ENCODE data around the gene FAM3C. TPM values are rescaled to one million over a fixed set of nuclear protein-coding genes. Genes with fewer than 3 reads are reported as not detected.
A peak's percentile ranks its signal among the peaks of the same experiment; 100 is the strongest.

The FAM3C gene
- total RNA-seq, 1 experiment from 2014 or later = 61.3 TPM

GRCh38 chr7:121410829-121411596 is 14.9 kb upstream of the FAM3C start:
- DNase-seq (ENCODE audit: low read depth) = no peak

GRCh38 chr7:121406944-121407343 is 10.8 kb upstream of the FAM3C start:
- no peak for DNase-seq (ENCODE audit: low read depth)

- DNase-seq (ENCODE audit: low read depth) = no peak
Measured at GRCh38 chr7:121406461-121406860, 10.4 kb upstream of the FAM3C start.

- DNase-seq (ENCODE audit: low read depth) = no peak
Measured at GRCh38 chr7:121404348-121404747, 8.2 kb upstream of the FAM3C start.

GRCh38 chr7:121402701-121403100 is 6.6 kb upstream of the FAM3C start:
- DNase-seq (ENCODE audit: low read depth) = no peak

- DNase-seq (ENCODE audit: low read depth) = no peak
Measured at GRCh38 chr7:121401896-121402295, 5.8 kb upstream of the FAM3C start.

GRCh38 chr7:121398246-121398645 is 2.1 kb upstream of the FAM3C start:
- DNase-seq (ENCODE audit: low read depth) = peak; percentile 57

GRCh38 chr7:121397822-121398221 is 1.7 kb upstream of the FAM3C start:
- DNase-seq (ENCODE audit: low read depth) = no peak

- DNase-seq (ENCODE audit: low read depth) = peak; percentile 13
Measured at GRCh38 chr7:121397361-121397760, 1.3 kb upstream of the FAM3C start.

- peak; percentile 39 for DNase-seq (ENCODE audit: low read depth)
Measured at GRCh38 chr7:121395494-121395960, 581 bp downstream of the FAM3C start.

GRCh38 chr7:121394709-121395140 is 1.4 kb downstream of the FAM3C start:
- DNase-seq (ENCODE audit: low read depth) = peak; percentile 9

GRCh38 chr7:121393005-121393366 is 3.1 kb downstream of the FAM3C start:
- DNase-seq (ENCODE audit: low read depth) = no peak

GRCh38 chr7:121392277-121393004 is 3.7 kb downstream of the FAM3C start:
- DNase-seq (ENCODE audit: low read depth) = no peak

- no peak for DNase-seq (ENCODE audit: low read depth)
Measured at GRCh38 chr7:121391686-121392085, 4.4 kb downstream of the FAM3C start.

GRCh38 chr7:121390617-121391016 is 5.5 kb downstream of the FAM3C start:
- no peak for DNase-seq (ENCODE audit: low read depth)

GRCh38 chr7:121390109-121390508 is 6.0 kb downstream of the FAM3C start:
- no peak for DNase-seq (ENCODE audit: low read depth)

GRCh38 chr7:121388950-121389349 is 7.2 kb downstream of the FAM3C start:
- no peak for DNase-seq (ENCODE audit: low read depth)

- DNase-seq (ENCODE audit: low read depth) = peak; percentile 59
Measured at GRCh38 chr7:121385800-121386179, 10.3 kb downstream of the FAM3C start.

GRCh38 chr7:121385056-121385799 is 10.9 kb downstream of the FAM3C start:
- DNase-seq (ENCODE audit: low read depth) = no peak

- no peak for DNase-seq (ENCODE audit: low read depth)
Measured at GRCh38 chr7:121384265-121384664, 11.8 kb downstream of the FAM3C start.

- no peak for DNase-seq (ENCODE audit: low read depth)
Measured at GRCh38 chr7:121383235-121383910, 12.7 kb downstream of the FAM3C start.

- no peak for DNase-seq (ENCODE audit: low read depth)
Measured at GRCh38 chr7:121382473-121382872, 13.6 kb downstream of the FAM3C start.
